Endothelial cell of umbilical vein (primary cell): ENCODE measurements around the gene VPS35L. TPM values are rescaled to one million over a fixed set of nuclear protein-coding genes. Genes with fewer than 3 reads are reported as not detected.

Experiments
- BruUV-seq: library from RNA; stranded (reverse); fragments of 400-500 nt; replicated peaks from 2 replicates; lab custom pipeline; 2021; lab: Mats Ljungman, UMichigan
- CTCF ChIA-PET: fragments of 300-600, 350-600 bp; sonication (Branson Sonifier 250); formaldehyde crosslinking; loops from one replicate; lab custom pipeline; 2021; ENCODE audit warnings: antibody characterized with exemption, inconsistent platforms; lab: Charles Lee
- POLR2A ChIA-PET: fragments of 300-600, 350-600 bp; sonication (Branson Sonifier 250); formaldehyde crosslinking; loops from one replicate; lab custom pipeline; 2021; ENCODE audit warnings: antibody characterized with exemption, inconsistent platforms; lab: Charles Lee
- DNase-seq: peaks from one replicate; pipeline ENCODE4 v3.0.0-alpha.2; 2011; ENCODE audit warnings: low read depth, low spot score
- FAIRE-seq: peaks from 2 replicates; lab custom pipeline; 2011; peaks lifted over from hg19 to GRCh38; lab: Jason Lieb, UNC
- H2AFZ ChIP-seq: 2 replicates; pipeline ENCODE4 v1.6.0; 2012; ENCODE audit warnings: low read depth, low read length, control low read depth, inconsistent platforms
- H3K27ac ChIP-seq: 2 replicates; pipeline ENCODE4 v1.5.1; 2011; ENCODE audit warnings: low read depth, mild to moderate bottlenecking, control low read depth, low read length, moderate library complexity; ENCODE audit not compliant: insufficient read depth
- H3K27me3 ChIP-seq, 2 experiments: 2 replicates each; pipeline versions ENCODE4 v1.6.0 to v1.6.1; 2011; ENCODE audit warnings: low read length in 2 of 2, mixed read lengths in 1 of 2; ENCODE audit not compliant: control insufficient read depth in 2 of 2, insufficient read depth in 2 of 2
- H3K36me3 ChIP-seq, 2 experiments: 2 replicates in 1 of 2; 3 replicates in 1 of 2; pipeline ENCODE4 v1.5.1; 2011; ENCODE audit warnings: low read length in 2 of 2, mild to moderate bottlenecking in 1 of 2, moderate library complexity in 1 of 2; ENCODE audit not compliant: control insufficient read depth in 2 of 2, insufficient read depth in 2 of 2; ENCODE audit errors: extremely low read depth in 1 of 2
- H3K4me1 ChIP-seq: 3 replicates; pipeline ENCODE4 v1.5.1; 2011; ENCODE audit warnings: mild to moderate bottlenecking, low read length; ENCODE audit not compliant: control insufficient read depth, insufficient read depth; ENCODE audit errors: extremely low read depth
- H3K4me2 ChIP-seq: 2 replicates; pipeline ENCODE4 v1.6.1; 2011; ENCODE audit warnings: low read length, control low read depth, mixed read lengths; ENCODE audit not compliant: insufficient read depth
- H3K4me3 ChIP-seq, 3 experiments: fragments of 200-600 bp in 1 of 3; sonication (generic), shearing (Covaris generic) in 1 of 3; replicated peaks in 1 of 3; 2 replicates each; pipeline ENCODE4 v1.5.1; 2011 to 2016; ENCODE audit warnings: control low read depth in 3 of 3, low read length in 3 of 3, mild to moderate bottlenecking in 2 of 3, inconsistent platforms in 1 of 3, low read depth in 1 of 3, moderate library complexity in 1 of 3; ENCODE audit not compliant: insufficient read depth in 1 of 3
- H3K79me2 ChIP-seq: 2 replicates; pipeline ENCODE4 v1.6.0; 2012; ENCODE audit warnings: low read length, inconsistent platforms; ENCODE audit not compliant: control insufficient read depth, insufficient read depth
- H3K9ac ChIP-seq: replicated peaks from 2 replicates; pipeline ENCODE3; 2011; ENCODE audit warnings: low read length, control low read depth; ENCODE audit not compliant: insufficient read depth; ENCODE audit errors: extremely low read depth
- H3K9me1 ChIP-seq: replicated peaks from 3 replicates; pipeline ENCODE4 v1.6.0; 2011; ENCODE audit warnings: mild to moderate bottlenecking, low read length; ENCODE audit not compliant: control insufficient read depth, insufficient read depth; ENCODE audit errors: extremely low read depth
- H3K9me3 ChIP-seq: replicated peaks from 2 replicates; pipeline ENCODE4 v1.5.1; 2012; ENCODE audit warnings: low read length, inconsistent platforms; ENCODE audit not compliant: control insufficient read depth, insufficient read depth
- H4K20me1 ChIP-seq: replicated peaks from 2 replicates; pipeline ENCODE3; 2011; ENCODE audit warnings: mild to moderate bottlenecking, low read length; ENCODE audit not compliant: control insufficient read depth, insufficient read depth; ENCODE audit errors: extremely low read depth
- EZH2 ChIP-seq: IDR thresholded peaks from 2 replicates; pipeline ENCODE4 v1.6.1; 2012; ENCODE audit warnings: borderline replicate concordance, low read depth, mild to moderate bottlenecking, moderate library complexity, low read length, inconsistent platforms; ENCODE audit not compliant: severe bottlenecking
- FOS ChIP-seq: IDR thresholded peaks from 2 replicates; pipeline ENCODE4 v1.6.1; 2011; ENCODE audit warnings: mild to moderate bottlenecking, low read length, moderate library complexity, borderline replicate concordance; ENCODE audit not compliant: insufficient read depth
- GATA2 ChIP-seq: IDR thresholded peaks from 2 replicates; pipeline ENCODE4 v1.7.0; 2011; ENCODE audit warnings: low read depth, mild to moderate bottlenecking, moderate library complexity, mixed read lengths, low read length; ENCODE audit not compliant: insufficient read length, insufficient read depth
- JUN ChIP-seq: IDR thresholded peaks from 2 replicates; pipeline ENCODE4 v1.6.1; 2011; ENCODE audit warnings: borderline replicate concordance, low read depth; ENCODE audit not compliant: insufficient read length, insufficient read depth
- MAX ChIP-seq: IDR thresholded peaks from 2 replicates; pipeline ENCODE4 v1.6.1; 2011; ENCODE audit not compliant: insufficient read depth, insufficient read length
- MYC ChIP-seq: IDR thresholded peaks from one replicate; pipeline ENCODE4 v1.6.1; 2011; ENCODE audit warnings: mild to moderate bottlenecking, low read depth, low read length
- POLR2A ChIP-seq: IDR thresholded peaks from 2 replicates; pipeline ENCODE4 v1.6.1; 2012; ENCODE audit warnings: low read depth, mild to moderate bottlenecking, control low read depth, low read length
- POLR2AphosphoS5 ChIP-seq: IDR thresholded peaks from 2 replicates; pipeline ENCODE4 v1.6.1; 2012; ENCODE audit warnings: low read depth, mild to moderate bottlenecking, control low read depth, low read length, moderate library complexity; ENCODE audit not compliant: insufficient read depth
- dilution Hi-C: fragments of 300-500 bp; cut with MboI; formaldehyde crosslinking; loops from one replicate; pipeline ENCODE4 v1.15.0; 2019; ENCODE audit warnings: low sequenced_read_pairs; ENCODE audit not compliant: extremely low pct_ligation_motif_present
- intact Hi-C: fragments of 100-400 bp; cut with micrococcal nuclease; formaldehyde crosslinking; loops from one replicate; pipeline ENCODE4 v1.10.0; 2022
- polyA plus RNA-seq, 4 experiments: library from polyadenylated mRNA; depleted of rRNA in 3 of 4; stranded (reverse) in 3 of 4; unstranded in 1 of 4; fragments of >200 nt; gene quantifications; 2 replicates each; pipeline versions ENCODE4 v1.2.1 to v1.2.3, GENCODE V29; 2011 to 2012; ENCODE audit warnings: missing spikeins in 1 of 4
- total RNA-seq: library from RNA; stranded (reverse); gene quantifications from 2 replicates; pipeline ENCODE4 v1.2.3, GENCODE V29; 2021
- TF ChIP-seq, protein P1 (sequence below), 2 donors: IDR thresholded peaks; 1 replicate in 1 of 2; 2 replicates in 1 of 2; pipeline ENCODE4 v1.5.1; 2011; ENCODE audit warnings: low read length in 2 of 2, mild to moderate bottlenecking in 2 of 2, moderate library complexity in 2 of 2, control low read depth in 1 of 2, inconsistent platforms in 1 of 2, low read depth in 1 of 2; ENCODE audit not compliant: insufficient read depth in 1 of 2; ENCODE audit errors: extremely low read depth in 1 of 2

Gene VPS35L
- total and polyA plus RNA-seq, 2 donors (not counting 3 experiments of a cell fraction or from before 2014, with no cell fraction given): 49.1 to 91.1 TPM

DNA sequence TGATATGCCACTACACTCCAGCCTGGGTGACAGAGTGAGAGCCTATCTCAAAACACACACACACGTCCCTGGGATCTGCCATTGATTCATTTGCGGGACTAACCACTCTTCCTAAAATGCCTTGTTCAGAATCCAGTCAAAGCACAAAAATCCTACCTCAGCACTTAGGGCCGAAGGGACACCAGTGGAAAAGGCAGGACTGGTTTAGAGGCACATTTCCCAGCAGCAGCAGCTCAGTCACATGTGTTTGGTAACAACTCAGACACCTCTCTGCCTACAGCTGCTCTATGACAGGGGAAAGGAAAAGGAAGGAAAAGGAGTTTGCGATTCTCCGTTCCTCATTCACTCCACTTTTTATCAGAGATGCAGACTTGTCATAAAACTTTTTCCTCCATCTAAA lies 150.3 kb downstream of the VPS35L start:
- Histone ChIP-seq H3K36me3 (peaks cover 6 to 14% of the 10 kb centered on the region in 2 experiments), H3K4me1 (peaks cover 5% of the 10 kb centered on the region), H3K79me2 (no peaks in the 10 kb centered on the region), H3K27me3 (no peaks in the 10 kb centered on the region), H3K9me3 (no peaks in the 10 kb centered on the region), H3K9ac (no peak overlapping the region), H3K4me3 (no peak overlapping the region), H3K9me1 (no peaks in the 10 kb centered on the region), H2AFZ (no peak overlapping the region), H3K27ac (no peak overlapping the region), H3K4me2 (no peak overlapping the region), H4K20me1 (no peaks in the 10 kb centered on the region)
- dilution Hi-C loops: no loop called here
- no peak for FAIRE-seq
- CTCF ChIA-PET: interaction anchor here (0.6 kb wide), 1 partner anchor 28 kb away, joined by 3 read pairs; no protein-coding TSS in a partner anchor
- POLR2A ChIA-PET: no interaction called here
- DNase-seq: no peak
- BruUV-seq: no TSS peak
- TF ChIP-seq POLR2AphosphoS5 (no peak), MYC (no peak), MAX (no peak), FOS (no peak)
- TF ChIP-seq, protein P1, sequence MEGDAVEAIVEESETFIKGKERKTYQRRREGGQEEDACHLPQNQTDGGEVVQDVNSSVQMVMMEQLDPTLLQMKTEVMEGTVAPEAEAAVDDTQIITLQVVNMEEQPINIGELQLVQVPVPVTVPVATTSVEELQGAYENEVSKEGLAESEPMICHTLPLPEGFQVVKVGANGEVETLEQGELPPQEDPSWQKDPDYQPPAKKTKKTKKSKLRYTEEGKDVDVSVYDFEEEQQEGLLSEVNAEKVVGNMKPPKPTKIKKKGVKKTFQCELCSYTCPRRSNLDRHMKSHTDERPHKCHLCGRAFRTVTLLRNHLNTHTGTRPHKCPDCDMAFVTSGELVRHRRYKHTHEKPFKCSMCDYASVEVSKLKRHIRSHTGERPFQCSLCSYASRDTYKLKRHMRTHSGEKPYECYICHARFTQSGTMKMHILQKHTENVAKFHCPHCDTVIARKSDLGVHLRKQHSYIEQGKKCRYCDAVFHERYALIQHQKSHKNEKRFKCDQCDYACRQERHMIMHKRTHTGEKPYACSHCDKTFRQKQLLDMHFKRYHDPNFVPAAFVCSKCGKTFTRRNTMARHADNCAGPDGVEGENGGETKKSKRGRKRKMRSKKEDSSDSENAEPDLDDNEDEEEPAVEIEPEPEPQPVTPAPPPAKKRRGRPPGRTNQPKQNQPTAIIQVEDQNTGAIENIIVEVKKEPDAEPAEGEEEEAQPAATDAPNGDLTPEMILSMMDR (IDR thresholded peaks at IDR 0.05; ENCODE audit: extremely low read depth in 1 of 2, insufficient read depth in 1 of 2, low read depth in 1 of 2, low read length in 2 of 2): no peak
- intact Hi-C loops: no loop called here

DNA sequence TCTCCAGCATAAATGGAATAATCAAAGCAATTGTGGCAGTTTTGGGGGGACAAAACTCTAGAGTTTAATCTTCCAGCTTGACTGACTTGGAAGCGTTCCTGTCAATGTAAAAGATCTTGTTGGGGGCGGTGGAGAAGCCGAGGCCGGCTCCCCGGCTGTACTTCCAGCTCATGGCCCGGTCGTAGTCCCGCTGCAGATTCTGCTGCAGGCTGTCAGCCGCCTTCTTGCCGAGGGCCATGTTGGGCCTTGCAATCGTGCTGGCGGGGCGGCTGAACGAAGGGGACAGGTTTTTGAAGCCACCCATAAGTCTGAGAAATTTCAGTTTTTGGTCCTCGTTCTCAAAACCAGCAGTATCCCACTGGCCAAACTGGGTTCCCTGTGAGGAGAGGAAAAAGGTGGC lies 151.3 kb downstream of the VPS35L start:
- no peaks in the 10 kb centered on the region for H4K20me1 ChIP-seq
- DNase-seq (no peak), FAIRE-seq (no peak)
- H3K4me2 ChIP-seq: no peak overlapping the region
- dilution Hi-C loops: no loop called here
- ChIA-PET POLR2A (no interaction called here), CTCF (interaction anchor here (0.6 to 1.4 kb wide), 2 partner anchors 26 to 104 kb away, joined by 3 to 4 read pairs; no protein-coding TSS in a partner anchor)
- no peaks in the 10 kb centered on the region for H3K9me1 ChIP-seq
- H3K27ac ChIP-seq: no peak overlapping the region
- no peak overlapping the region for H3K9ac ChIP-seq
- TF ChIP-seq, protein P1 (IDR thresholded peaks at IDR 0.05; ENCODE audit: extremely low read depth in 1 of 2, insufficient read depth in 1 of 2, low read depth in 1 of 2, low read length in 2 of 2): no peak
- TF ChIP-seq JUN (no peak), EZH2 (no peak), MYC (no peak), FOS (no peak), POLR2A (no peak), MAX (no peak), POLR2AphosphoS5 (no peak), GATA2 (no peak)
- H2AFZ ChIP-seq: no peak overlapping the region
- peaks cover 5% of the 10 kb centered on the region for H3K4me1 ChIP-seq
- intact Hi-C loops: no loop called here
- no peaks in the 10 kb centered on the region for H3K27me3 ChIP-seq
- no peaks in the 10 kb centered on the region for H3K79me2 ChIP-seq
- no peaks in the 10 kb centered on the region for H3K9me3 ChIP-seq
- no peak overlapping the region for H3K4me3 ChIP-seq
- peaks cover 6 to 14% of the 10 kb centered on the region in 2 experiments for H3K36me3 ChIP-seq
- BruUV-seq: no TSS peak
